IMR-90 (cell line): ENCODE results near the gene CEP20.

Experiments
- FOS ChIP-seq: fragments of 150-350 bp; IDR thresholded peaks from 2 replicates; pipeline ENCODE4 v1.6.1; 2016; ENCODE audit warnings: low read depth, low read length
- NFE2L2 ChIP-seq: fragments of 150-350 bp; IDR thresholded peaks from 2 replicates; pipeline ENCODE4 v1.6.1; 2016; ENCODE audit warnings: low read depth, mild to moderate bottlenecking, low read length
- POLR2A ChIP-seq: IDR thresholded peaks from 2 replicates; pipeline ENCODE4 v1.6.1; 2012; ENCODE audit warnings: mild to moderate bottlenecking, low read depth, low read length
- RFX5 ChIP-seq: IDR thresholded peaks from 2 replicates; pipeline ENCODE4 v1.8.0; 2012; ENCODE audit warnings: low read depth, mild to moderate bottlenecking, low read length, moderate library complexity
- TF ChIP-seq, protein P1 (sequence below): conservative IDR thresholded peaks from 2 replicates; pipeline ENCODE4 v1.5.1; 2012; ENCODE audit warnings: mild to moderate bottlenecking, low read depth, low read length, improper control_type of control experiment

DNA sequence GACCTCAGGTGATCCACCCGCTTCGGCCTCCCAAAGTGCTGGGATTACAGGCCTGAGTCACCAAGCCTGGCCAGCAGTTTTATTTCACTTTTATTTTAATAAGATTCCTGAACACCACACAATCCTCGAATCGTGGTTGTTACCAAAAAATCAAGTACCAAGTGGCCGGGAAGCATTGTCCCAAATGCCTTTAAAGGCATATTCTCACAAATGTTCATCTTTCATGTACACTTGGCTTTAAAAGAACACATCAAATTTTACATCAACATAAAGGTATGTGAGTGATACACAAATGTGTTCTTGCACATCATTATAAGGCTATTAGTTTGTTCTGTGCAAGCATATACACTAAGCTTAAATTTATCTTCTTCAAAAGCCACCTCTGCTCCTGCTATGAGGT, 23.5 kb downstream of the CEP20 start:
- no peak for TF ChIP-seq NFE2L2
- TF ChIP-seq, protein P1, sequence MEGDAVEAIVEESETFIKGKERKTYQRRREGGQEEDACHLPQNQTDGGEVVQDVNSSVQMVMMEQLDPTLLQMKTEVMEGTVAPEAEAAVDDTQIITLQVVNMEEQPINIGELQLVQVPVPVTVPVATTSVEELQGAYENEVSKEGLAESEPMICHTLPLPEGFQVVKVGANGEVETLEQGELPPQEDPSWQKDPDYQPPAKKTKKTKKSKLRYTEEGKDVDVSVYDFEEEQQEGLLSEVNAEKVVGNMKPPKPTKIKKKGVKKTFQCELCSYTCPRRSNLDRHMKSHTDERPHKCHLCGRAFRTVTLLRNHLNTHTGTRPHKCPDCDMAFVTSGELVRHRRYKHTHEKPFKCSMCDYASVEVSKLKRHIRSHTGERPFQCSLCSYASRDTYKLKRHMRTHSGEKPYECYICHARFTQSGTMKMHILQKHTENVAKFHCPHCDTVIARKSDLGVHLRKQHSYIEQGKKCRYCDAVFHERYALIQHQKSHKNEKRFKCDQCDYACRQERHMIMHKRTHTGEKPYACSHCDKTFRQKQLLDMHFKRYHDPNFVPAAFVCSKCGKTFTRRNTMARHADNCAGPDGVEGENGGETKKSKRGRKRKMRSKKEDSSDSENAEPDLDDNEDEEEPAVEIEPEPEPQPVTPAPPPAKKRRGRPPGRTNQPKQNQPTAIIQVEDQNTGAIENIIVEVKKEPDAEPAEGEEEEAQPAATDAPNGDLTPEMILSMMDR: no peak
- no peak for TF ChIP-seq POLR2A
- TF ChIP-seq FOS: no peak
- TF ChIP-seq RFX5: no peak
